BJ (cell line): ENCODE results near the gene CCR3. TPM values are rescaled to one million over a fixed set of nuclear protein-coding genes. Genes with fewer than 3 reads are reported as not detected.

Source experiments
- CTCF ChIA-PET: fragments of 350-600 bp; formaldehyde crosslinking; extraction: SDS; loops from one replicate; lab custom pipeline; 2021; ENCODE audit warnings: antibody characterized with exemption, inconsistent platforms; lab: Yijun Ruan, JAX
- POLR2A ChIA-PET: fragments of 300-600 bp; sonication (Branson Sonifier 250); formaldehyde crosslinking; extraction: SDS; loops from one replicate; lab custom pipeline; 2021; ENCODE audit warnings: antibody characterized with exemption; lab: Charles Lee
- DNase-seq: peaks from one replicate; pipeline ENCODE4 v3.0.0-alpha.2; 2011; ENCODE audit warnings: low read depth
- H3K27me3 ChIP-seq: 2 replicates; pipeline ENCODE4 v1.6.0; 2011; ENCODE audit warnings: low read length; ENCODE audit not compliant: control insufficient read depth, insufficient read depth
- H3K36me3 ChIP-seq: 2 replicates; pipeline ENCODE4 v1.5.1; 2011; ENCODE audit warnings: low read length; ENCODE audit not compliant: control insufficient read depth, insufficient read depth
- H3K4me3 ChIP-seq: 2 replicates; pipeline ENCODE4 v1.5.1; 2011; ENCODE audit warnings: low read depth, mild to moderate bottlenecking, control low read depth, low read length
- CTCF ChIP-seq: IDR thresholded peaks from 2 replicates; pipeline ENCODE4 v1.5.1; 2011; ENCODE audit warnings: low read depth, mild to moderate bottlenecking, control low read depth, inconsistent platforms, low read length, moderate library complexity; ENCODE audit not compliant: insufficient read depth
- polyA plus RNA-seq: library from polyadenylated mRNA; depleted of rRNA; stranded (reverse); fragments of >200 nt; gene quantifications from 2 replicates; pipeline ENCODE4 v1.2.3, GENCODE V29; 2011

CCR3 gene
- polyA plus RNA-seq, 1 experiment: not detected

GRCh38 chr3:46301122-46301835 lies 59.0 kb downstream of the CCR3 start:
- no peak for TF ChIP-seq CTCF
- no peak for DNase-seq
- POLR2A ChIA-PET: no interaction called here
- peaks cover 3% of the 10 kb centered on the region; the same call in 1 of the 2 replicates for H3K27me3 ChIP-seq
- H3K36me3 ChIP-seq: no peaks in the 10 kb centered on the region
- CTCF ChIA-PET: no interaction called here
- no peak overlapping the region for H3K4me3 ChIP-seq

GRCh38 chr3:46303240-46303639 lies 61.0 kb downstream of the CCR3 start:
- ChIA-PET CTCF (interaction anchor here (1.3 kb wide), 1 partner anchor 8 kb away, joined by 4 read pairs; no protein-coding TSS in a partner anchor), POLR2A (no interaction called here)
- H3K4me3 ChIP-seq: no peak overlapping the region
- TF ChIP-seq CTCF: no peak
- DNase-seq: no peak
- no peaks in the 10 kb centered on the region for H3K36me3 ChIP-seq
- peaks cover 3% of the 10 kb centered on the region; the same call in 1 of the 2 replicates for H3K27me3 ChIP-seq

GRCh38 chr3:46304739-46305138 lies 62.5 kb downstream of the CCR3 start:
- CTCF ChIA-PET: no interaction called here
- no peaks in the 10 kb centered on the region for H3K36me3 ChIP-seq
- DNase-seq: no peak
- H3K27me3 ChIP-seq: peaks cover 3% of the 10 kb centered on the region; the same call in 1 of the 2 replicates
- H3K4me3 ChIP-seq: no peak overlapping the region
- POLR2A ChIA-PET: no interaction called here
- no peak for TF ChIP-seq CTCF

DNA sequence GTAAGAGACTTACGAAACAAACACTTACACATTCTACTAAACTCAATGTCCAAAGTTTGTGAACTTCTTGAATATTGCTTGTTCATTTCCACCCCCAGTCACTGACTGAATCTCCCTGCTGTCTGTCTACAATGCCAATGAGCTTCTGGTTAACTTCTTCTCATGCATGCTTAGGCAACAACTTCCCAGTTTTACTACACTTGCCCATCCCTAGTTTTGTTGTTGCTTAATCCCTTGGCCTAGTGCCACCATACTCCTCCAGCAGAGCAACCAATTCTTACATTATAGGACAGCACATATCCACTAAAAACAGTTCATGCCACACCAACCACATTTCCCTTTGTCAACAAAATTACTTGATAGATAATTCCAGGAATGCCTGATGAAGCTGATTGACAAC lies 70.7 kb downstream of the CCR3 start:
- H3K4me3 ChIP-seq: no peak overlapping the region
- no peaks in the 10 kb centered on the region for H3K36me3 ChIP-seq
- ChIA-PET CTCF (interaction anchor here (1.4 kb wide), 1 partner anchor 65 kb away, joined by 4 read pairs; no protein-coding TSS in a partner anchor), POLR2A (no interaction called here)
- H3K27me3 ChIP-seq: no peaks in the 10 kb centered on the region
- no peak for DNase-seq
- no peak for TF ChIP-seq CTCF

GRCh38 chr3:46314517-46314916 lies 72.3 kb downstream of the CCR3 start:
- POLR2A ChIA-PET: no interaction called here
- no peaks in the 10 kb centered on the region for H3K36me3 ChIP-seq
- CTCF ChIA-PET: no interaction called here
- H3K4me3 ChIP-seq: no peak overlapping the region
- DNase-seq: no peak
- TF ChIP-seq CTCF: no peak
- H3K27me3 ChIP-seq: no peaks in the 10 kb centered on the region
